B cell (primary cell): ENCODE data around the gene RGS6.

Experiments
- EZH2 ChIP-seq: IDR thresholded peaks from 2 replicates; pipeline ENCODE4 v1.6.1; 2012; ENCODE audit warnings: borderline replicate concordance, low read depth, mild to moderate bottlenecking, moderate library complexity, low read length; ENCODE audit not compliant: insufficient read depth, poor library complexity, severe bottlenecking
- TF ChIP-seq, protein P1 (sequence below): fragments of 200-600 bp; IDR thresholded peaks from one replicate; pipeline ENCODE4 v1.8.0; 2022; ENCODE audit warnings: antibody characterized with exemption, mild to moderate bottlenecking

DNA sequence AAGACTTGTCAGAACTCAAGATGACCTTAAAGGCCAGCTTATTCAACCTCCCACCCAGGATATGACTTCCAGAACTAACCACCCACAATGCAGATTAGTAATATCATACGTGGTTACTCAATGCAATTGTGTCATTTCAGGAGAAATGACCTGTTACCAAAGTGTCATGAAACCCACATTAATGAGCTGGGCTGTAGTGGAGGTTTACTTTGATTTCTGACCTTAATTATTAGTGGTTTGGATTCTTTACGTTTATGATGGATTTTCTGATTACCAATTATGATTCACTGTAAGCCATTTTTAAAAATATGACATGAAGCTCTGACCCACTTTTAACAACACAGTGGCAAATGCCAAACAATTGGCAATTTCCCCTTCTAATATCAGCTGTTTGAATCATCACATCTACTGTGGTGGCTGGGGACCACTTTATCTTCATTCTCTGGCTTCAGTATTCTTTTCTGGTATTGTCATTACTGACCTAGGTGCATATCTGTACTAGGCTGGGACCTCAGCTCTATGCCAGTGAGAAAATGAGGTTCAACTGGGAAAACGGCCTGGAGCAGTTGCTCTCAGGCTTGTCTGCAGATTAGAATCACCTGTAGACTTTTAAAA, 223.3 kb downstream of the RGS6 start:
- TF ChIP-seq, protein P1, sequence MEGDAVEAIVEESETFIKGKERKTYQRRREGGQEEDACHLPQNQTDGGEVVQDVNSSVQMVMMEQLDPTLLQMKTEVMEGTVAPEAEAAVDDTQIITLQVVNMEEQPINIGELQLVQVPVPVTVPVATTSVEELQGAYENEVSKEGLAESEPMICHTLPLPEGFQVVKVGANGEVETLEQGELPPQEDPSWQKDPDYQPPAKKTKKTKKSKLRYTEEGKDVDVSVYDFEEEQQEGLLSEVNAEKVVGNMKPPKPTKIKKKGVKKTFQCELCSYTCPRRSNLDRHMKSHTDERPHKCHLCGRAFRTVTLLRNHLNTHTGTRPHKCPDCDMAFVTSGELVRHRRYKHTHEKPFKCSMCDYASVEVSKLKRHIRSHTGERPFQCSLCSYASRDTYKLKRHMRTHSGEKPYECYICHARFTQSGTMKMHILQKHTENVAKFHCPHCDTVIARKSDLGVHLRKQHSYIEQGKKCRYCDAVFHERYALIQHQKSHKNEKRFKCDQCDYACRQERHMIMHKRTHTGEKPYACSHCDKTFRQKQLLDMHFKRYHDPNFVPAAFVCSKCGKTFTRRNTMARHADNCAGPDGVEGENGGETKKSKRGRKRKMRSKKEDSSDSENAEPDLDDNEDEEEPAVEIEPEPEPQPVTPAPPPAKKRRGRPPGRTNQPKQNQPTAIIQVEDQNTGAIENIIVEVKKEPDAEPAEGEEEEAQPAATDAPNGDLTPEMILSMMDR, result no peak
- TF ChIP-seq EZH2, result no peak
